ENCODE data around the gene GDF10.
A peak's percentile ranks its signal among the peaks of the same experiment; 100 is the strongest.

Gene GDF10

GRCh38 chr10:47351899-47352815, 52.2 kb downstream of the GDF10 start:
- H3K9me3 ChIP-seq (ENCODE audit: insufficient read depth, low read depth, low read length) = no peaks in the 10 kb centered on the region
- H3K4me2 ChIP-seq (ENCODE audit: low read length) = no peak overlapping the region
- H3K79me1 ChIP-seq (ENCODE audit: low read length) = no peaks in the 10 kb centered on the region
- no peak overlapping the region for H2BK5ac ChIP-seq (ENCODE audit: low read depth, low read length, poor library complexity)
- no peak overlapping the region for H4K91ac ChIP-seq (ENCODE audit: low read depth, low read length)
- no peak overlapping the region for H2BK120ac ChIP-seq (ENCODE audit: insufficient read depth, low read length, poor library complexity)
- H3K9ac ChIP-seq (ENCODE audit: low read length) = no peak overlapping the region
- H4K12ac ChIP-seq (ENCODE audit: low read depth, low read length) = no peak overlapping the region
- no peak overlapping the region for H4K8ac ChIP-seq (ENCODE audit: low read depth, low read length)
- no peak overlapping the region for H2AFZ ChIP-seq (ENCODE audit: insufficient read depth, low read length, poor library complexity)
- H3K4me1 ChIP-seq (ENCODE audit: control insufficient read depth in 1 of 2, insufficient read depth in 2 of 2, low read length in 2 of 2) = no peaks in the 10 kb centered on the region
- H3K23ac ChIP-seq (ENCODE audit: low read length) = no peak overlapping the region
- H3K4me3 ChIP-seq (ENCODE audit: low read depth, low read length) = no peak overlapping the region
- H3K36me3 ChIP-seq (ENCODE audit: control insufficient read depth in 1 of 2, insufficient read depth in 2 of 2, low read length in 2 of 2) = no peaks in the 10 kb centered on the region
- no peak overlapping the region for H3K4ac ChIP-seq (ENCODE audit: low read depth, low read length)
- DNase-seq = peak in 1 of 2 donors; percentile 27
- no peak overlapping the region for H3K18ac ChIP-seq (ENCODE audit: low read length)
- no peaks in the 10 kb centered on the region for H3K27me3 ChIP-seq (ENCODE audit: insufficient read depth, low read length)
- no peaks in the 10 kb centered on the region for H3K79me2 ChIP-seq (ENCODE audit: control insufficient read depth, insufficient read depth, low read length, poor library complexity)
- no peak overlapping the region for H2BK12ac ChIP-seq (ENCODE audit: low read length)
- H3K27ac ChIP-seq (ENCODE audit: low read depth, low read length) = no peak overlapping the region
- no peak overlapping the region for H2AK5ac ChIP-seq (ENCODE audit: low read length)
- no peak overlapping the region for H3K14ac ChIP-seq (ENCODE audit: low read length)
- WGBS (ENCODE audit: extremely low coverage, insufficient coverage, insufficient read length) = no CpG with 5 or more reads among the region's 14 CpGs

GRCh38 chr10:47353351-47353750, 53.4 kb downstream of the GDF10 start:
- no peaks in the 10 kb centered on the region for H3K9me3 ChIP-seq (ENCODE audit: insufficient read depth, low read depth, low read length)

GRCh38 chr10:47354165-47354564, 54.2 kb downstream of the GDF10 start:
- no peak overlapping the region for H4K8ac ChIP-seq (ENCODE audit: low read depth, low read length)
- no peak overlapping the region for H2AK5ac ChIP-seq (ENCODE audit: low read length)
- no CpG with 5 or more reads among the region's 4 CpGs for WGBS (ENCODE audit: extremely low coverage, insufficient coverage, insufficient read length)
- H2BK5ac ChIP-seq (ENCODE audit: low read depth, low read length, poor library complexity) = no peak overlapping the region
- no peaks in the 10 kb centered on the region for H3K27me3 ChIP-seq (ENCODE audit: insufficient read depth, low read length)
- H2BK12ac ChIP-seq (ENCODE audit: low read length) = no peak overlapping the region
- no peak for DNase-seq
- no peak overlapping the region for H3K18ac ChIP-seq (ENCODE audit: low read length)
- no peak overlapping the region for H3K4ac ChIP-seq (ENCODE audit: low read depth, low read length)
- no peaks in the 10 kb centered on the region for H3K9me3 ChIP-seq (ENCODE audit: insufficient read depth, low read depth, low read length)
- no peak overlapping the region for H2AFZ ChIP-seq (ENCODE audit: insufficient read depth, low read length, poor library complexity)
- H3K9ac ChIP-seq (ENCODE audit: low read length) = no peak overlapping the region
- H4K12ac ChIP-seq (ENCODE audit: low read depth, low read length) = no peak overlapping the region
- no peak overlapping the region for H3K4me3 ChIP-seq (ENCODE audit: low read depth, low read length)
- no peaks in the 10 kb centered on the region for H3K79me1 ChIP-seq (ENCODE audit: low read length)
- no peak overlapping the region for H3K27ac ChIP-seq (ENCODE audit: low read depth, low read length)
- H3K23ac ChIP-seq (ENCODE audit: low read length) = no peak overlapping the region
- no peaks in the 10 kb centered on the region for H3K79me2 ChIP-seq (ENCODE audit: control insufficient read depth, insufficient read depth, low read length, poor library complexity)
- no peak overlapping the region for H3K14ac ChIP-seq (ENCODE audit: low read length)
- H3K4me2 ChIP-seq (ENCODE audit: low read length) = no peak overlapping the region
- H3K4me1 ChIP-seq (ENCODE audit: control insufficient read depth in 1 of 2, insufficient read depth in 2 of 2, low read length in 2 of 2) = no peaks in the 10 kb centered on the region
- H3K36me3 ChIP-seq (ENCODE audit: control insufficient read depth in 1 of 2, insufficient read depth in 2 of 2, low read length in 2 of 2) = no peaks in the 10 kb centered on the region
- H4K91ac ChIP-seq (ENCODE audit: low read depth, low read length) = no peak overlapping the region
- no peak overlapping the region for H2BK120ac ChIP-seq (ENCODE audit: insufficient read depth, low read length, poor library complexity)

More at GRCh38 chr10:47353351-47353750, 53.4 kb downstream of the GDF10 start:
- Histone ChIP-seq H3K4me3 (ENCODE audit: low read depth, low read length) (no peak overlapping the region), H3K9ac (ENCODE audit: low read length) (no peak overlapping the region), H3K79me2 (ENCODE audit: control insufficient read depth, insufficient read depth, low read length, poor library complexity) (no peaks in the 10 kb centered on the region), H2BK5ac (ENCODE audit: low read depth, low read length, poor library complexity) (no peak overlapping the region), H3K27me3 (ENCODE audit: insufficient read depth, low read length) (no peaks in the 10 kb centered on the region), H3K23ac (ENCODE audit: low read length) (no peak overlapping the region), H3K79me1 (ENCODE audit: low read length) (no peaks in the 10 kb centered on the region), H2AK5ac (ENCODE audit: low read length) (no peak overlapping the region), H2AFZ (ENCODE audit: insufficient read depth, low read length, poor library complexity) (no peak overlapping the region), H4K12ac (ENCODE audit: low read depth, low read length) (no peak overlapping the region), H3K14ac (ENCODE audit: low read length) (no peak overlapping the region), H3K4me2 (ENCODE audit: low read length) (no peak overlapping the region), H3K18ac (ENCODE audit: low read length) (no peak overlapping the region), H3K36me3 (ENCODE audit: control insufficient read depth in 1 of 2, insufficient read depth in 2 of 2, low read length in 2 of 2) (no peaks in the 10 kb centered on the region), H3K4ac (ENCODE audit: low read depth, low read length) (no peak overlapping the region), H3K27ac (ENCODE audit: low read depth, low read length) (no peak overlapping the region), H3K4me1 (ENCODE audit: control insufficient read depth in 1 of 2, insufficient read depth in 2 of 2, low read length in 2 of 2) (no peaks in the 10 kb centered on the region), H4K8ac (ENCODE audit: low read depth, low read length) (no peak overlapping the region), H2BK12ac (ENCODE audit: low read length) (no peak overlapping the region), H2BK120ac (ENCODE audit: insufficient read depth, low read length, poor library complexity) (no peak overlapping the region), H4K91ac (ENCODE audit: low read depth, low read length) (no peak overlapping the region)
- DNase-seq = no peak
- no CpG with 5 or more reads among the region's 6 CpGs for WGBS (ENCODE audit: extremely low coverage, insufficient coverage, insufficient read length)

- no peak overlapping the region for H2BK5ac ChIP-seq (ENCODE audit: low read depth, low read length, poor library complexity)
- no CpG with 5 or more reads among the region's 1 CpG for WGBS (ENCODE audit: extremely low coverage, insufficient coverage, insufficient read length)
- H2BK120ac ChIP-seq (ENCODE audit: insufficient read depth, low read length, poor library complexity) = no peak overlapping the region
Observed at GRCh38 chr10:47354900-47355299, 54.9 kb downstream of the GDF10 start.

More at GRCh38 chr10:47354900-47355299, 54.9 kb downstream of the GDF10 start:
- H3K36me3 ChIP-seq (ENCODE audit: control insufficient read depth in 1 of 2, insufficient read depth in 2 of 2, low read length in 2 of 2) = no peaks in the 10 kb centered on the region
- no peak overlapping the region for H3K9ac ChIP-seq (ENCODE audit: low read length)
- H3K4me3 ChIP-seq (ENCODE audit: low read depth, low read length) = no peak overlapping the region
- no peaks in the 10 kb centered on the region for H3K27me3 ChIP-seq (ENCODE audit: insufficient read depth, low read length)
- no peak overlapping the region for H3K23ac ChIP-seq (ENCODE audit: low read length)
- H3K14ac ChIP-seq (ENCODE audit: low read length) = no peak overlapping the region
- H3K9me3 ChIP-seq (ENCODE audit: insufficient read depth, low read depth, low read length) = no peaks in the 10 kb centered on the region
- no peak overlapping the region for H2BK12ac ChIP-seq (ENCODE audit: low read length)
- H3K4me1 ChIP-seq (ENCODE audit: control insufficient read depth in 1 of 2, insufficient read depth in 2 of 2, low read length in 2 of 2) = no peaks in the 10 kb centered on the region
- H3K79me1 ChIP-seq (ENCODE audit: low read length) = no peaks in the 10 kb centered on the region
- no peak for DNase-seq
- H4K12ac ChIP-seq (ENCODE audit: low read depth, low read length) = no peak overlapping the region
- no peak overlapping the region for H4K8ac ChIP-seq (ENCODE audit: low read depth, low read length)
- no peak overlapping the region for H3K18ac ChIP-seq (ENCODE audit: low read length)
- H4K91ac ChIP-seq (ENCODE audit: low read depth, low read length) = no peak overlapping the region
- H2AFZ ChIP-seq (ENCODE audit: insufficient read depth, low read length, poor library complexity) = no peak overlapping the region
- H3K79me2 ChIP-seq (ENCODE audit: control insufficient read depth, insufficient read depth, low read length, poor library complexity) = no peaks in the 10 kb centered on the region
- no peak overlapping the region for H3K4ac ChIP-seq (ENCODE audit: low read depth, low read length)
- H3K27ac ChIP-seq (ENCODE audit: low read depth, low read length) = no peak overlapping the region
- H2AK5ac ChIP-seq (ENCODE audit: low read length) = no peak overlapping the region
- no peak overlapping the region for H3K4me2 ChIP-seq (ENCODE audit: low read length)

All from trophoblast cell (in vitro differentiated cells and primary cell).